ENCODE results near the gene LKAAEAR1.

The LKAAEAR1 gene

GRCh38 chr20:64052987-64053840 is 31.0 kb downstream of the LKAAEAR1 start:
- no peak for TF ChIP-seq CTCF (IDR thresholded peaks at IDR 0.05; ENCODE audit: low read depth, low read length)
- TF ChIP-seq EZH2phosphoT487 (IDR thresholded peaks at IDR 0.05; ENCODE audit: low read depth) = no peak
- no peaks in the 10 kb centered on the region for H3K9me3 ChIP-seq (ENCODE audit: insufficient read depth, low read length)
- no peak overlapping the region for H2AFZ ChIP-seq (ENCODE audit: low read depth, low read length)
- no peak overlapping the region for H3K4me2 ChIP-seq (ENCODE audit: low read length)
- peaks cover 5% of the 10 kb centered on the region; the same call in 1 of the 2 replicates for H3K27me3 ChIP-seq (ENCODE audit: low read depth, low read length)
- H3K9ac ChIP-seq (ENCODE audit: low read length) = no peak overlapping the region
- H3K79me2 ChIP-seq (ENCODE audit: low read length) = no peaks in the 10 kb centered on the region
- no peaks in the 10 kb centered on the region for H3K36me3 ChIP-seq (replicated peaks; ENCODE audit: low read depth, low read length)
- H3K27ac ChIP-seq (ENCODE audit: low read length) = no peak overlapping the region
- H4K20me1 ChIP-seq (ENCODE audit: insufficient read depth, low read length) = no peaks in the 10 kb centered on the region
- no peak overlapping the region for H3K4me3 ChIP-seq (ENCODE audit: low read length)
- peaks cover 38% of the 10 kb centered on the region for H3K4me1 ChIP-seq (ENCODE audit: low read length)

GRCh38 chr20:64052326-64052722 is 31.9 kb downstream of the LKAAEAR1 start:
- peaks cover 5% of the 10 kb centered on the region; the same call in 1 of the 2 replicates for H3K27me3 ChIP-seq (ENCODE audit: low read depth, low read length)
- no peak overlapping the region for H3K4me2 ChIP-seq (ENCODE audit: low read length)
- H4K20me1 ChIP-seq (ENCODE audit: insufficient read depth, low read length) = no peaks in the 10 kb centered on the region
- no peak overlapping the region for H3K9ac ChIP-seq (ENCODE audit: low read length)
- no peak overlapping the region for H3K4me3 ChIP-seq (ENCODE audit: low read length)
- H3K27ac ChIP-seq (ENCODE audit: low read length) = no peak overlapping the region
- H3K4me1 ChIP-seq (ENCODE audit: low read length) = peaks cover 31% of the 10 kb centered on the region
- H3K79me2 ChIP-seq (ENCODE audit: low read length) = no peaks in the 10 kb centered on the region
- H3K9me3 ChIP-seq (ENCODE audit: insufficient read depth, low read length) = no peaks in the 10 kb centered on the region
- no peak overlapping the region for H2AFZ ChIP-seq (ENCODE audit: low read depth, low read length)
- TF ChIP-seq CTCF (IDR thresholded peaks at IDR 0.05; ENCODE audit: low read depth, low read length) = no peak
- TF ChIP-seq EZH2phosphoT487 (IDR thresholded peaks at IDR 0.05; ENCODE audit: low read depth) = no peak
- H3K36me3 ChIP-seq (replicated peaks; ENCODE audit: low read depth, low read length) = no peaks in the 10 kb centered on the region

GRCh38 chr20:64051561-64052325 is 32.5 kb downstream of the LKAAEAR1 start:
- Histone ChIP-seq H3K27ac (ENCODE audit: low read length) (no peak overlapping the region), H2AFZ (ENCODE audit: low read depth, low read length) (no peak overlapping the region), H3K79me2 (ENCODE audit: low read length) (no peaks in the 10 kb centered on the region), H3K4me1 (ENCODE audit: low read length) (peaks cover 25% of the 10 kb centered on the region), H3K9me3 (ENCODE audit: insufficient read depth, low read length) (no peaks in the 10 kb centered on the region), H3K4me2 (ENCODE audit: low read length) (no peak overlapping the region), H3K9ac (ENCODE audit: low read length) (no peak overlapping the region), H3K4me3 (ENCODE audit: low read length) (no peak overlapping the region), H3K27me3 (ENCODE audit: low read depth, low read length) (peaks cover 5% of the 10 kb centered on the region; the same call in 1 of the 2 replicates), H3K36me3 (replicated peaks; ENCODE audit: low read depth, low read length) (no peaks in the 10 kb centered on the region), H4K20me1 (ENCODE audit: insufficient read depth, low read length) (no peaks in the 10 kb centered on the region)
- TF ChIP-seq EZH2phosphoT487 (IDR thresholded peaks at IDR 0.05; ENCODE audit: low read depth) (no peak), CTCF (IDR thresholded peaks at IDR 0.05; ENCODE audit: low read depth, low read length) (no peak)

- Histone ChIP-seq H3K4me2 (ENCODE audit: low read length) (no peak overlapping the region), H3K9me3 (ENCODE audit: insufficient read depth, low read length) (no peaks in the 10 kb centered on the region), H3K36me3 (replicated peaks; ENCODE audit: low read depth, low read length) (no peaks in the 10 kb centered on the region), H3K4me1 (ENCODE audit: low read length) (peaks cover 18% of the 10 kb centered on the region), H3K9ac (ENCODE audit: low read length) (no peak overlapping the region), H2AFZ (ENCODE audit: low read depth, low read length) (no peak overlapping the region), H4K20me1 (ENCODE audit: insufficient read depth, low read length) (no peaks in the 10 kb centered on the region), H3K27me3 (ENCODE audit: low read depth, low read length) (peaks cover 5% of the 10 kb centered on the region; the same call in 1 of the 2 replicates), H3K79me2 (ENCODE audit: low read length) (no peaks in the 10 kb centered on the region), H3K27ac (ENCODE audit: low read length) (no peak overlapping the region), H3K4me3 (ENCODE audit: low read length) (no peak overlapping the region)
- TF ChIP-seq EZH2phosphoT487 (IDR thresholded peaks at IDR 0.05; ENCODE audit: low read depth) = no peak
- no peak for TF ChIP-seq CTCF (IDR thresholded peaks at IDR 0.05; ENCODE audit: low read depth, low read length)
Observed at GRCh38 chr20:64051033-64051452, 33.2 kb downstream of the LKAAEAR1 start.

All from OCI-LY3 (cell line).